Muscle of leg (tissue), 11 donors: ENCODE data around the gene ADARB2. TPM values are rescaled to one million over a fixed set of nuclear protein-coding genes. Genes with fewer than 3 reads are reported as not detected.

Source experiments
- DNase-seq: peaks from one replicate; pipeline ENCODE4 v3.0.0; 2013
- H3K27ac ChIP-seq: one replicate; pipeline ENCODE4 v1.5.1; 2013; ENCODE audit warnings: mild to moderate bottlenecking, low read length, control low read depth
- H3K27me3 ChIP-seq: one replicate; pipeline ENCODE4 v1.6.1; 2013; ENCODE audit warnings: low read length; ENCODE audit not compliant: control insufficient read depth, insufficient read depth
- H3K36me3 ChIP-seq: one replicate; pipeline ENCODE4 v1.6.1; 2013; ENCODE audit warnings: low read length; ENCODE audit not compliant: control insufficient read depth, insufficient read depth
- H3K4me1 ChIP-seq: one replicate; pipeline ENCODE4 v1.6.1; 2013; ENCODE audit warnings: low read length; ENCODE audit not compliant: control insufficient read depth, insufficient read depth
- H3K4me3 ChIP-seq: one replicate; pipeline ENCODE4 v1.5.1; 2013; ENCODE audit warnings: low read length, control low read depth
- H3K9me3 ChIP-seq: replicated peaks from 2 replicates; pipeline ENCODE4 v1.6.1; 2013; ENCODE audit warnings: low read depth, low read length; ENCODE audit not compliant: control insufficient read depth
- WGBS: methylation state at CpG from one replicate; pipeline ENCODE4 v1.1.5; 2013; ENCODE audit warnings: missing lambda C conversion rate; ENCODE audit not compliant: insufficient coverage; 5-methylcytosine and 5-hydroxymethylcytosine counted together
- polyA plus RNA-seq, 8 donors: library from polyadenylated mRNA; unstranded; fragments of 120-200 nt; gene quantifications; one replicate each; pipeline versions ENCODE4 v1.2.1 to v1.2.3, GENCODE V29; 2013; ENCODE audit warnings: inconsistent platforms in 1 of 8, low replicate concordance in 1 of 8; ENCODE audit not compliant: insufficient read length in 8 of 8, insufficient read depth in 1 of 8
- total RNA-seq: library from RNA; stranded (reverse); fragments of 120-200 nt; gene quantifications from one replicate; pipeline ENCODE4 v1.2.4, GENCODE V29; 2013

The ADARB2 gene
- total and polyA plus RNA-seq, 9 donors: 0.13 to 0.38 (median 0.23) TPM

DNA sequence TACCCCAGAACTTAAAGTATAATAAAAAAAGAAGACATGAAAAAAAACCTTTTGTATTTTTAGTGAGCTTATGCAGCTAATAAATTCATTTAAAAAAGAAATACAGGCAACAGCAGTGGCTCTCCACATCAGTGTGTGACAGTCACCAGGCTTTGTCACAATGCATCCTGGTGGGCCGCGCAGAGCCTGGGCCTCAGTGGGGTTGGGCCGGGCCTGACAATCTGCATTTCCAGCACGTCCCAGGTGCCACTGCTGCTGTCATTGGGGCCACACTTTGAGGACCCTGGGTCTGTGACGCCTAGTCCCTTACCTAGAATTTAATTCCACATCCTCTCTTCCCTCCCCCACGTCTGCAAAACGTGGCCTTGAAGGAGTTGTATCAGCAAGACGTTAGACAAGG lies 284.5 kb downstream of the ADARB2 start:
- Histone ChIP-seq H3K36me3 (no peaks in the 10 kb centered on the region), H3K4me3 (no peak overlapping the region), H3K4me1 (no peaks in the 10 kb centered on the region), H3K27me3 (no peaks in the 10 kb centered on the region), H3K27ac (no peak overlapping the region), H3K9me3 (no peaks in the 10 kb centered on the region)
- WGBS: 65% methylated on average over 8 of the region's 8 CpGs
- no peak for DNase-seq

DNA sequence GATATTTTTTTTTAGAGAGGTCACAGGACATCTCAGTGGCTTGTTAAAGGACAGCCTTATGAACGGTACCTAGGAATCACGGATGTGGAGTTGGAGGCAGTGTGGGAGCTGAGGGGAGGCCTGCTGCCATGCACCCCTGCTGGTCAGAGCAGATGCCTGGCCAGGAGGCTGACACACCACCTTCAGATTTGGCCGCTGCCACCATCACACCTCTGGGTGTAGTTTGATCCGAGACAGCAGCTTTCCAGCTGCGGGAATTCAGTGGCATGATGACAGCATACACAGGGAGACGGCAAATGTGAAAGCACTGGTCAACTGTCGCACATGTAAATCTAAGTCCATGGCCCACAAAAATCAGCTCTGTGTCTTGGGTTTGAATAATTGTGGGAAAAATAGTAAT lies 285.4 kb downstream of the ADARB2 start:
- Histone ChIP-seq H3K27ac (no peak overlapping the region), H3K9me3 (no peaks in the 10 kb centered on the region), H3K4me3 (no peak overlapping the region), H3K36me3 (no peaks in the 10 kb centered on the region), H3K27me3 (no peaks in the 10 kb centered on the region), H3K4me1 (no peaks in the 10 kb centered on the region)
- WGBS: 93% methylated on average over 5 of the region's 7 CpGs
- no peak for DNase-seq

DNA sequence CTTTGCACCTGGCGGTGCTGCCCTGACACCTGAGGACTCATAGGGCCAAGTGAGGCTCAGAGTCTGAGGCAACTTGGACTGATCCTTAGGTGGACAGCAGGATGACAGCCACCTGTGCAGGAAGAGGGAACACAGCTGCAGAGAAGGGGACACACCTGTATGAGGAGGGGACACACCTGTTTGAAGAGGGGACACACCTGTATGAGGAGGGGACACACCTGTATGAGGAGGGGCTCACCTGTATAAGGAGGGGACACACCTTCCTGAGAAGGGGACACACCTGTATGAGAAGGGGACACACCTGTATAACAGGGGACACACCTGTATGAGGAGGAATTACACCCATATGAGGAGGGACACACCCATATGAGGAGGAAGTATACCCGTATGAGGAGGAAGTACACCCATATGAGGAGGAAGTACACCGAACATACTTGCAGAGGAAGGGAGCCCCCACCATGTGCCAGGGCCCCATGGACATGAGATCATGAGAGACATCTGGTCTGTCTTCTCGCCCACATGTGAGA lies 285.9 kb downstream of the ADARB2 start:
- no peak overlapping the region for H3K27ac ChIP-seq
- WGBS: 89% methylated on average over 4 of the region's 4 CpGs
- no peaks in the 10 kb centered on the region for H3K9me3 ChIP-seq
- no peaks in the 10 kb centered on the region for H3K4me1 ChIP-seq
- no peak overlapping the region for H3K4me3 ChIP-seq
- no peaks in the 10 kb centered on the region for H3K27me3 ChIP-seq
- DNase-seq: no peak
- H3K36me3 ChIP-seq: no peaks in the 10 kb centered on the region

DNA sequence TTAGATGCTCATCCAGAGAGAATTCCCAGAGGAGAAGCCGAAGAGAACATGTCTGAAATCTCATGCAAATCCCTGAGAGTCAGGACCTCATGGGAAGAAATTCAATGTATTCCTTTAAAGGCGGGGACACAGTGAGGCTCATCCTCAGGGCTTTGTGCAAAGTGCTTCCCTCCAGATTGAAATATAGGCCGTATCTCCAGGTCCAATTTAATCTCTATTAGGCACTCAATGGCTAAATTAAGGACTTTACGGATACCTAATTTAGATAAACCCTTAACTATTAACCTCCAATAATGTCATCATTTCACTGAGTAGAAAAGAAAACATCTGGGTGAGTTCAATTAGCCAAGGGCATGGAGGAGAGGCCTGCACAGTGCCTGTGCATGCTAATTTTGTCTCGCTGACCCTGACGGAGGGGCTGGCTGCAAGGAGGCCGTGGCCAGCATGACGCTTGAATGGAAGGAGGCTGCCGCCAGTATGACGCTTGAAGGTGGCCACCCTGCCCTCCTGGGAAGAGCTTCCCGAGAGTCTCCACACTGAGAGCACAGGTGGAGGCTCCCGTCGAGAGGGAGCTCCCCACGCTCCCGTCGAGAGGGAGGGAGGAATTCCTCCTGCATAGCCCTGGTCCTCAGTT lies 287.6 kb downstream of the ADARB2 start:
- 54% methylated on average over 11 of the region's 16 CpGs for WGBS
- Histone ChIP-seq H3K36me3 (no peaks in the 10 kb centered on the region), H3K9me3 (no peaks in the 10 kb centered on the region), H3K27me3 (no peaks in the 10 kb centered on the region), H3K27ac (no peak overlapping the region), H3K4me1 (no peaks in the 10 kb centered on the region), H3K4me3 (no peak overlapping the region)
- no peak for DNase-seq

DNA sequence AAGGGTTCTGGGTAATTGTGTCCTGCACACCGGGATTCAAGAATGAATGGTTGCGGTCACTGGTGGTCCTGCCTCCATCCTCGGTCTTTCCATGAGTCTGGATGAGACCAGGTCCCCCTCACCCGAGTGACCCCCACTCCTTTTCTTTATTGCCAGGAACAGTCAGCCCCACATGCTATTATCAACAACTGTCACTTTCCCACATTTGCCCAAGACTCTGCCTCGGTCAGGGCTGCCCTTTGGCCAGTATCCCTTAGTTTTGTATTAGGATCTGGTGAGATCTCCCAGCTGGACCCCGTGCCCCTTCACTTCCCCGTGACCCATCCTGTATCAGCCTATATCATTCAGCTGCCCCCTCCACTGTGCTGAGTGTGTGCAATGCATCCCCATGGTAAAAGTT lies 288.3 kb downstream of the ADARB2 start:
- Histone ChIP-seq H3K9me3 (no peaks in the 10 kb centered on the region), H3K27ac (no peak overlapping the region), H3K36me3 (no peaks in the 10 kb centered on the region), H3K4me3 (no peak overlapping the region), H3K4me1 (no peaks in the 10 kb centered on the region), H3K27me3 (no peaks in the 10 kb centered on the region)
- 88% methylated on average over 4 of the region's 7 CpGs for WGBS
- DNase-seq: no peak

DNA sequence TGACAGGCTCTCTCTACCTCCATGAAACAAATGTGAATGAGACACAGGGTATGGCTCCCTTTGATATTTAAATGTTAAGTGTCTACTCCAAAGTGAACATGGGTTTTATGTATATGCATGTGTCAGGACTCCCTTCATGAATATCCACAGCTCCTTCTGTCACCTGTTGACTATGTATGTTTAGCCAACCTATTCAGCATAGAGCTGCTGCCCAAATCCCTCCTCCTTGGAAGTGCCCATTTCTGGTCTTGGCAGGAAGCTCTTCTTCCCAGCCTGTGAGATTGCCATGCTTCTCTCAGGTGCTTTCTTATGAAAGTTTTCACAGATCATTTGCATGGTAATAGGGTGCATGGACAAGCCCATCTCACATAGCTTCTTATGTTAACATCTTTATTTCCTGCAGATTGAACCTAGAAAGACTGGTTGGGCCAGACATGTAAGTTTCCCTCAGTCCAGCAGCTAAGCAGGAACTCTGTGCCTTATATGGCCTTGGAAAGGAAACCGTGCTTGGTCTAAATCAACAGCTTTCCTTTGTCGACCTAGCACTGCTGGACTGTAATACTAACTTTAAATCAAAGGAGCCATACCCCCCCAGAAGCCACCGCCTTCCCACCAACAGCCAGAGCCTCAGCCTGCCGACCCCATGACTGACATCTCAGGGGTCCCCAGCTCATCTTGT lies 288.9 kb downstream of the ADARB2 start:
- Histone ChIP-seq H3K27me3 (no peaks in the 10 kb centered on the region), H3K36me3 (no peaks in the 10 kb centered on the region), H3K4me1 (no peaks in the 10 kb centered on the region), H3K27ac (no peak overlapping the region), H3K9me3 (no peaks in the 10 kb centered on the region), H3K4me3 (no peak overlapping the region)
- DNase-seq: no peak
- WGBS: 44% methylated on average over 3 of the region's 4 CpGs

DNA sequence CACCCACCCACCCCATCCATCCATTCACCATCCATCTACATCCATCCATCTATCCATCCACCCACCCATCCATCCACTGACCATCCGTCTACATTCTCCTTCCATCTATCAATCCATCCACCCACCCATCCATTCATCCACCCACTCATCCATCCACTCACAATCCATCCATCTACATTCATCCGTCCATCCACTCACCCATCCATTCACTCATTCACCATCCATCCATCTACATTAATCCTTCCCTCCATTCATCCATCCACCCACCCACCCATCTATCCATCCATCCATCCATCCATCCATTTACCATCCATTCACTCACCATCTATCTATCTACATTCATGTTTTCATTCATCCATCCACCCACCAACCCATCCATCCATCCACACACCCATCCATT lies 292.5 kb downstream of the ADARB2 start:
- no peak for DNase-seq
- Histone ChIP-seq H3K36me3 (no peaks in the 10 kb centered on the region), H3K27me3 (no peaks in the 10 kb centered on the region), H3K4me3 (no peak overlapping the region), H3K27ac (no peak overlapping the region), H3K4me1 (no peaks in the 10 kb centered on the region), H3K9me3 (no peaks in the 10 kb centered on the region)
- 96% methylated on average over 2 of the region's 2 CpGs for WGBS

DNA sequence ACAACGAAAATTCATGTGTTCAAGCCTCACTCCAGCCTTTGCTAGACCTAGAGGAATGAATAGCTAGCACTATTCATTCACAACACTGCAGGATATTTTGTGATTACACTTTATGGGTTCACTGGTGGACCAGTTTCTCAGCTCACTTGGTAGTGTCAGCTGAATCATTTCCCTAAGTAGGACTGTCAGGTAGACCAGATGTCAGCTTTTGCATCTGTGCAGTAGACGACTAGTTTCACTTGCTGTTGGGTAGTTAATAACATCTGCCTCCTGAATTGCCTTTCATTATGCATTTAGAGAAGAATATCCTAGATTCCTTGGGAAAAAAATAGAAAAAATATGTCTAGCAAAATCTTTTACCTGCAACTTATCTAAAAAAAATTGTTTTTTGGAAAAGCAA lies 296.4 kb downstream of the ADARB2 start:
- no CpG with 5 or more reads among the region's 2 CpGs for WGBS
- Histone ChIP-seq H3K4me1 (no peaks in the 10 kb centered on the region), H3K9me3 (no peaks in the 10 kb centered on the region), H3K36me3 (no peaks in the 10 kb centered on the region), H3K27me3 (no peaks in the 10 kb centered on the region), H3K4me3 (no peak overlapping the region), H3K27ac (no peak overlapping the region)
- no peak for DNase-seq

DNA sequence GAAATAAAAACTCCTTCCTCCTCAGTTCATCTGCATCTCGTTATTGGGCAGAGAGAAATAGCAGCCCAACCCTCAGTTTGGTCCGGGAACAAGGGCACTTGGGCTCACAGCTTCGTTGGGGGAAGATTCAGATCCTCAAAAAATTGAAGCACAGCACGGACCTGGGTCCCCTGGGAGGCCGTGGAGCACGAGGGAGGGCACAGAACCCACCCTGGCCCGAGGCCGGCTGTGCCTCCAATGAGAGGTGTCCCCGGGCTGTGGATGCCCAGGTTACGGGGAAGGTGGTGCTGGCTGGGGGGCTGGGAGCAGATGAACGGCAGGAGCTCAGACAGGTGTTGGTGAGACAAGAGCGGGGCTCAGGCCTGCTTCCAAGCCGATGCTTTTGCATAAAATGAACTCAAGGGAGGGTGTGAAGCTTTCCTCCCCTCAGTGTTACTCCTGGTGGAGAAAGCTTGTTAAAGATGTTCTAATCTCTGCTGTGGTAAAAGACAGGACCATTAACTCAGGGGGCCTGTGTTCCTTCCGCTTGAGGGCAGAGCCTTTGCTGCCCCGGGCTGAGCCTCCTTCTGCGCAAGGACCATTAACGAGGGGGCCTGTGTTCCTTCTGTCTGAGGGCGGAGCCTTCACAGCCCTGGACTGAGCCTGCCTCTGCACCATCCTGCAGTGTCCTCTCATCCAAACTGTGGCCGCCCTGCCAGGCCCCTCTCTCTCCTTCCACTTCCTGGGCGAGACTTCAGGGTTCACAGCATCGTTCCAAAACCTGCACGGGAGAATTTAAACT lies 302.2 kb downstream of the ADARB2 start:
- no peak overlapping the region for H3K27ac ChIP-seq
- DNase-seq: no peak
- WGBS: 28% methylated on average over 21 of the region's 22 CpGs
- peaks cover 2% of the 10 kb centered on the region for H3K9me3 ChIP-seq
- H3K4me1 ChIP-seq: no peaks in the 10 kb centered on the region
- no peak overlapping the region for H3K4me3 ChIP-seq
- H3K27me3 ChIP-seq: no peaks in the 10 kb centered on the region
- no peaks in the 10 kb centered on the region for H3K36me3 ChIP-seq

DNA sequence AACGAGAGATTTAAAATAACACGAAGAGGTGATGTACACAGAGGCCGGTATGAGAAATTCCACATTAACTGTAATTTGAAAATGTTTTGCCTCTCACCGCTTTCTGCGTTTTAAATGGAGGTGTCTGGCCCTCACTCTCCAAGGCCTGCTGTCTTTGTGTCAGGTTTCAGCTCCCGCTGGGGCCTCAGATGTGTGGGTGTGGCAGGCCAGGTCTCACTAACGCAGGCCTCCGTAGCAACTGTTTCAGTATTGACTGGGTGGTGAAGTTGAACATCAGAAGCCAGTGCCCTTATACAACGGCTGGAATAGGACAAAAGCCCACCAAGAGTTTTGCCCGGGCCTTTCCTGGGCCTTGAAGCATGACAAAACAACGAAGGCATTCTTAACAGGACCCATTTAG lies 303.1 kb downstream of the ADARB2 start:
- Histone ChIP-seq H3K36me3 (no peaks in the 10 kb centered on the region), H3K4me3 (no peak overlapping the region), H3K27me3 (no peaks in the 10 kb centered on the region), H3K4me1 (no peaks in the 10 kb centered on the region), H3K27ac (no peak overlapping the region), H3K9me3 (peaks cover 2% of the 10 kb centered on the region)
- WGBS: 45% methylated on average over 8 of the region's 11 CpGs
- DNase-seq: no peak
